HG03060 (cell line): ENCODE results near the gene TAGLN3.

Experiments
- ATAC-seq: cut with Tn5 transposase; IDR thresholded peaks from one replicate; pipeline ENCODE4 v1.9.1; 2021; ENCODE audit warnings: low read depth, moderate number of reproducible peaks; ENCODE audit not compliant: unreplicated experiment

Gene TAGLN3

GRCh38 chr3:111976254-111976653 lies 22.5 kb upstream of the TAGLN3 start:
- ATAC-seq: no peak

- ATAC-seq: peak; percentile 84
Observed at GRCh38 chr3:111978583-111979433, 19.9 kb upstream of the TAGLN3 start, which contains the start of gene ABHD10. Gene ABHD10 (plus strand): TSS chr3:111979026. CDS start chr3:111979062, 36 bp downstream.

GRCh38 chr3:111979434-111980038 lies 19.2 kb upstream of the TAGLN3 start:
- peak; percentile 27 for ATAC-seq

- no peak for ATAC-seq
Observed at GRCh38 chr3:111980716-111981456, 17.8 kb upstream of the TAGLN3 start.

- ATAC-seq: no peak
Observed at GRCh38 chr3:111981457-111981763, 17.3 kb upstream of the TAGLN3 start.

- ATAC-seq: no peak
Observed at GRCh38 chr3:111984636-111985298, 14.0 kb upstream of the TAGLN3 start.

- ATAC-seq: no peak
Observed at GRCh38 chr3:111986800-111987199, 11.9 kb upstream of the TAGLN3 start.

- ATAC-seq: peak; percentile 86
Observed at GRCh38 chr3:111989061-111989678, 9.6 kb upstream of the TAGLN3 start.

GRCh38 chr3:111993038-111993437 lies 5.7 kb upstream of the TAGLN3 start:
- ATAC-seq: no peak

- no peak for ATAC-seq
Observed at GRCh38 chr3:111999484-112000324, 982 bp downstream of the TAGLN3 start.

- ATAC-seq: no peak
Observed at GRCh38 chr3:112000367-112000771, 1.6 kb downstream of the TAGLN3 start.

GRCh38 chr3:112000966-112001365 lies 2.2 kb downstream of the TAGLN3 start:
- ATAC-seq: no peak

GRCh38 chr3:112001526-112001925 lies 2.8 kb downstream of the TAGLN3 start:
- no peak for ATAC-seq

- ATAC-seq: no peak
Observed at GRCh38 chr3:112002096-112002971, 3.6 kb downstream of the TAGLN3 start.

- no peak for ATAC-seq
Observed at GRCh38 chr3:112003321-112004080, 4.8 kb downstream of the TAGLN3 start.

- ATAC-seq: no peak
Observed at GRCh38 chr3:112004187-112004586, 5.5 kb downstream of the TAGLN3 start.

- no peak for ATAC-seq
Observed at GRCh38 chr3:112004669-112005068, 5.9 kb downstream of the TAGLN3 start.
